Keratinocyte (primary cell): ENCODE data around the gene EIF2D. TPM values are rescaled to one million over a fixed set of nuclear protein-coding genes. Genes with fewer than 3 reads are reported as not detected.

ENCODE experiments used
- DNase-seq: peaks from one replicate; pipeline ENCODE4 v3.0.0-alpha.2; 2011; ENCODE audit warnings: low read depth, missing footprints, low spot score
- FAIRE-seq: peaks from 2 replicates; lab custom pipeline; 2011; peaks lifted over from hg19 to GRCh38; lab: Jason Lieb, UNC
- H2AFZ ChIP-seq: 2 replicates; pipeline ENCODE4 v1.6.0; 2012; ENCODE audit warnings: low read length, control low read depth, inconsistent platforms; ENCODE audit not compliant: control insufficient read depth
- H3K27ac ChIP-seq: 2 replicates; pipeline ENCODE4 v1.5.1; 2011; ENCODE audit warnings: low read length; ENCODE audit not compliant: control insufficient read depth, insufficient read depth
- H3K27me3 ChIP-seq: 3 replicates; pipeline ENCODE4 v1.6.0; 2011; ENCODE audit warnings: low read length; ENCODE audit not compliant: control insufficient read depth, insufficient read depth; ENCODE audit errors: extremely low read depth
- H3K36me3 ChIP-seq, 2 experiments: 2 replicates in 1 of 2; 3 replicates in 1 of 2; pipeline ENCODE4 v1.5.1; 2011; ENCODE audit warnings: low read length in 2 of 2, mild to moderate bottlenecking in 1 of 2; ENCODE audit not compliant: control insufficient read depth in 2 of 2, insufficient read depth in 2 of 2; ENCODE audit errors: extremely low read depth in 1 of 2
- H3K4me1 ChIP-seq: 3 replicates; pipeline ENCODE4 v1.5.1; 2011; ENCODE audit warnings: low read length; ENCODE audit not compliant: control insufficient read depth, insufficient read depth; ENCODE audit errors: extremely low read depth
- H3K4me2 ChIP-seq: 3 replicates; pipeline ENCODE4 v1.6.0; 2011; ENCODE audit warnings: low read depth, low read length; ENCODE audit not compliant: control insufficient read depth, insufficient read depth; ENCODE audit errors: extremely low read depth
- H3K4me3 ChIP-seq, 3 experiments: fragments of 200-600 bp in 1 of 3; sonication (generic) in 1 of 3; 2 replicates in 2 of 3; 3 replicates in 1 of 3; pipeline ENCODE4 v1.5.1; 2011 to 2016; ENCODE audit warnings: low read length in 3 of 3, mild to moderate bottlenecking in 3 of 3, control low read depth in 2 of 3, inconsistent platforms in 1 of 3, low read depth in 1 of 3, mixed read lengths in 1 of 3, mixed run types in 1 of 3, moderate library complexity in 1 of 3; ENCODE audit not compliant: control insufficient read depth in 2 of 3, insufficient read depth in 2 of 3; ENCODE audit errors: extremely low read depth in 1 of 3
- H3K79me2 ChIP-seq: 2 replicates; pipeline ENCODE4 v1.6.0; 2012; ENCODE audit warnings: low read length; ENCODE audit not compliant: control insufficient read depth, insufficient read depth
- H3K9ac ChIP-seq: 3 replicates; pipeline ENCODE4 v1.6.0; 2011; ENCODE audit warnings: low read length; ENCODE audit not compliant: control insufficient read depth, insufficient read depth; ENCODE audit errors: extremely low read depth
- H3K9me1 ChIP-seq: 3 replicates; pipeline ENCODE4 v1.6.0; 2011; ENCODE audit warnings: low read length; ENCODE audit not compliant: control insufficient read depth, insufficient read depth; ENCODE audit errors: extremely low read depth
- H3K9me3 ChIP-seq: 2 replicates; pipeline ENCODE4 v1.5.1; 2012; ENCODE audit warnings: low read depth, low read length; ENCODE audit not compliant: control insufficient read depth
- H4K20me1 ChIP-seq: 3 replicates; pipeline ENCODE4 v1.6.0; 2011; ENCODE audit warnings: low read length; ENCODE audit not compliant: control insufficient read depth, insufficient read depth; ENCODE audit errors: extremely low read depth
- CTCF ChIP-seq, 3 experiments: IDR thresholded peaks in 1 of 3; conservative IDR thresholded peaks in 1 of 3; optimal IDR thresholded peaks in 1 of 3; 2 replicates in 2 of 3; 3 replicates in 1 of 3; pipeline versions ENCODE3 to v1.5.1; 2011; ENCODE audit warnings: low read length in 3 of 3, mild to moderate bottlenecking in 3 of 3, moderate library complexity in 2 of 3, control low read depth in 1 of 3, inconsistent platforms in 1 of 3; ENCODE audit not compliant: insufficient read depth in 2 of 3; ENCODE audit errors: extremely low read depth in 1 of 3
- EZH2 ChIP-seq: IDR thresholded peaks from one replicate; pipeline ENCODE4 v1.6.1; 2012; ENCODE audit warnings: inconsistent platforms, mild to moderate bottlenecking, low read length, moderate library complexity
- dilution Hi-C: fragments of 300-500 bp; cut with MboI; formaldehyde crosslinking; loops from one replicate; pipeline ENCODE4 v1.7.0; 2020; ENCODE audit warnings: low sequenced_read_pairs; ENCODE audit not compliant: extremely low pct_ligation_motif_present
- polyA plus RNA-seq, 5 experiments: library from polyadenylated mRNA; depleted of rRNA in 3 of 5; stranded (reverse) in 3 of 5; stranded (forward) in 1 of 5; unstranded in 1 of 5; fragments of >200 nt; gene quantifications; 1 replicate in 1 of 5; 2 replicates in 3 of 5; 3 replicates in 1 of 5; pipeline versions ENCODE4 v1.2.1 to v1.2.3, GENCODE V29; 2011 to 2012; ENCODE audit warnings: missing spikeins in 2 of 5, low read depth in 1 of 5, low replicate concordance in 1 of 5

Gene EIF2D
- polyA plus RNA-seq, 1 donor (not counting 4 experiments of a cell fraction or from before 2014, with no cell fraction given) = 60.6 TPM

DNA sequence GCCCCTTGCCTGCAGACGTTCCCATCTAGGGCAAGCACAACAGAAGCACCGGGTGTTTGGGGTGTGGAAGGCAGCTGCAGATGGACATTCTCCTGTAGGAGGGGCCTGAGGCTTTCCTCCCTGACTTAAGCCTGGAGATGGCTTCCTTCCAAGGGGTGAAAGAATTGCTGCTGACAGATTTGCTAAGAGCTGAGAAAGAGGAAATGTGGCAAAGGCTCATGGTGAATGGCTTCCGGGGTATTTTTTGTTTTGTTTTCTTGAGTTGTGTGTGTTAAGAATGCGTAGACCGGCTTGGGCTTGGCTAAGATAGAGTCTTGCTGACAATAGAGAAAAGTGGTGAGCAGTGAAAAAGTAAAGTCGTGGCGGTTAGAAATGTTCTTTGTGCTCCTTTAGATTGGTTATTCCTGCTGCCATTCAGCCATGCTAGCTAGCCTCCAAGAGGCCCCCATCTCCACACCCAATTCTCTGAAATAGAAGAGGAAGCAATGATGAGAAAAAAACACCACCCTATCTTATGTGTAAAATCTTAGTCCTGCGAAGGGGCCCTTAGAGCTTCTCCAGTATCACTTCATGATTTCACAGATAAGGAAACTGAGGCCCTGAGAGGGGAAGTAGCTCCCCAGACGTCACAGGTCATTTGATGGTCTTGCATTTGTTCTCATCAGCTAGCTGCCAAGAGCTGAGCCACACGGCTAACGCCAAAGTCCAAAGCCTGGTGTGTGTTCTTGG is 36.9 kb downstream of the EIF2D start:
- DNase-seq (no peak), FAIRE-seq (no peak)
- dilution Hi-C loops = no loop called here
- H3K9me1 ChIP-seq = no peaks in the 10 kb centered on the region
- TF ChIP-seq EZH2 = no peak
- TF ChIP-seq CTCF (optimal IDR thresholded peaks at IDR 0.05 in 1 of 3, IDR thresholded peaks at IDR 0.05 in 1 of 3, conservative IDR thresholded peaks at IDR 0.05 in 1 of 3; ENCODE audit: extremely low read depth in 1 of 3, insufficient read depth in 2 of 3, low read length in 3 of 3) = no peak
- H3K4me3 ChIP-seq = no peak overlapping the region
- H3K79me2 ChIP-seq = no peaks in the 10 kb centered on the region
- H3K36me3 ChIP-seq = no peaks in the 10 kb centered on the region
- H2AFZ ChIP-seq = no peak overlapping the region
- H3K4me2 ChIP-seq = no peak overlapping the region
- H4K20me1 ChIP-seq = no peaks in the 10 kb centered on the region
- H3K4me1 ChIP-seq = no peaks in the 10 kb centered on the region
- no peak overlapping the region for H3K27ac ChIP-seq
- no peaks in the 10 kb centered on the region for H3K27me3 ChIP-seq
- H3K9me3 ChIP-seq = no peaks in the 10 kb centered on the region
- no peak overlapping the region for H3K9ac ChIP-seq

DNA sequence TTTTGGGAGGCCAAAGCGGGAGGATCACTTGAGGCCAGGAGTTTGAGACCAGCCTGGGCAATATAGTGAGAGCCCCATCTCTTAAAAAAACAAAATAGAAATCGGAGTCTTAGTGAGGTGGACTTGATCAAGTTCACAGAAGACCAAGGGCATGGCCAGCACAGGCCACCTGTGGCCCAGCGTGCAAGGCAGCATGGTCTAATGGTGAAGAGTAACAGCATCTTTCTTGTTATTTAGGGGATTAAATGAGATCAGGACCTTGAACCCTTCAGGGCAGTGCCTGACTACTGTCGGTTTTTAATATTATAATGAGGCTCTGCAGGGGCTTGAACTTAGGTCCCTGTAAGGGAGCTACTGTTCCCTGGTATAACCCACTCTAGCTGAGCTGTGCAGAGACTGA is 38.5 kb downstream of the EIF2D start:
- Histone ChIP-seq H3K9me3 (no peaks in the 10 kb centered on the region), H3K27ac (no peak overlapping the region), H2AFZ (no peak overlapping the region), H3K9ac (no peak overlapping the region), H3K4me3 (no peak overlapping the region), H4K20me1 (no peaks in the 10 kb centered on the region), H3K4me1 (no peaks in the 10 kb centered on the region), H3K36me3 (no peaks in the 10 kb centered on the region), H3K4me2 (no peak overlapping the region), H3K9me1 (no peaks in the 10 kb centered on the region), H3K79me2 (no peaks in the 10 kb centered on the region), H3K27me3 (no peaks in the 10 kb centered on the region)
- FAIRE-seq (no peak), DNase-seq (no peak)
- TF ChIP-seq EZH2 (no peak), CTCF (optimal IDR thresholded peaks at IDR 0.05 in 1 of 3, IDR thresholded peaks at IDR 0.05 in 1 of 3, conservative IDR thresholded peaks at IDR 0.05 in 1 of 3; ENCODE audit: extremely low read depth in 1 of 3, insufficient read depth in 2 of 3, low read length in 3 of 3) (no peak)
- dilution Hi-C loops = no loop called here
